ENCODE measurements around the gene ZSCAN31. TPM values are rescaled to one million over a fixed set of nuclear protein-coding genes. Genes with fewer than 3 reads are reported as not detected.

ZSCAN31 gene
- total RNA-seq, 1 donor from 2014 or later: 4.7 TPM

DNA sequence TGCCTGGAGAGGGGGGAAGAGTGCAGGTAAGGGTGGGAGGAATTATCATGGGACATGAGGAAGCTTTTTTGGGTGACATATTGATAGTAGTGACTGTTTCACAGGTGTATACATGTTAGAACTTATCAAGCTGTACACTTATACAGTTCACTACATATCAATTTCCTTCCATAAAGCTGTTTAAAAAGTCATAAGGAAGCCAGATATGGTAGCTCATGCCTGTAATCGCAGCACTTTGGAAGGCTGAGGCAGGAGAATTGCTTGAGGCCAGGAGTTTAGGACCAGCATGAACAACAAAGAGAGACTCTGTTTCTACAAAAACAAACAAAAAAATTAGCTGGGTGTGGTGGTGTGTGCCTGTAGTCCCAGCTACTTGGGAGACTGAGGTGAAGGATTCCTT is 41.9 kb upstream of the ZSCAN31 start:
- H3K9me3 Mint-ChIP-seq (ENCODE audit: low read depth): no peaks in the 10 kb centered on the region
- no peak for DNase-seq (ENCODE audit: low spot score, unreplicated experiment)
- TF ChIP-seq CTCF (IDR thresholded peaks at IDR 0.05; ENCODE audit: unreplicated experiment): no peak
- H3K4me1 Mint-ChIP-seq (ENCODE audit: low read depth): peaks cover 22% of the 10 kb centered on the region
- no peaks in the 10 kb centered on the region for H3K27me3 Mint-ChIP-seq
- peak overlapping the region; percentile 37 for H3K27ac Mint-ChIP-seq
- H3K4me3 Mint-ChIP-seq (ENCODE audit: low read depth): no peak overlapping the region
- peaks cover 30% of the 10 kb centered on the region for H3K36me3 Mint-ChIP-seq (ENCODE audit: insufficient read depth)

DNA sequence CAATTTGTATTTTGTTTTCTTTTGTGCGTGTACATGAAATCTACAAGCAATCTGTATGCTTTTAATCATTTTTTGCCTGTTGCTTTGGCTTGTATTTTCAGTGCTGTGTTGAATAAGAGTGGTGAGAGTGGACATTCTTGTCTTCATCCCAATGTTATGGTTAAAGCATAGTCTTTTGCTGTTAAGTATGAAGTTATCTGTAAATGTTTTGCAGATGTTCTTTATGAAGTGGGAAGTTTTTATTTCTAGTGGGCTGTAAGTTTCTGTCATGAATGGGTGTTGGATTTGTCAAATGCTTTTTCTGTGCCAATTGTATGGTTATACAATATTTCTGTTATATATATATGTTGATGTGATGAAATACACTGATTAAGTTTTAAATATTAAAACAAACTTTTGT is 38.0 kb upstream of the ZSCAN31 start:
- peaks cover 4% of the 10 kb centered on the region for H3K4me1 Mint-ChIP-seq (ENCODE audit: low read depth)

GRCh38 chr6:28371706-28372451 is 35.9 kb upstream of the ZSCAN31 start:
- Mint-ChIP-seq H3K4me3 (ENCODE audit: low read depth) (no peak overlapping the region), H3K9me3 (ENCODE audit: low read depth) (no peaks in the 10 kb centered on the region), H3K36me3 (ENCODE audit: insufficient read depth) (peaks cover 9% of the 10 kb centered on the region), H3K27ac (peak overlapping the region; percentile 64), H3K27me3 (no peaks in the 10 kb centered on the region), H3K4me1 (ENCODE audit: low read depth) (peaks cover 4% of the 10 kb centered on the region)
- no peak for DNase-seq (ENCODE audit: low spot score, unreplicated experiment)
- no peak for TF ChIP-seq CTCF (IDR thresholded peaks at IDR 0.05; ENCODE audit: unreplicated experiment)

More for the DNA sequence above, 38.0 kb upstream of the ZSCAN31 start:
- TF ChIP-seq CTCF (IDR thresholded peaks at IDR 0.05; ENCODE audit: unreplicated experiment): no peak
- H3K36me3 Mint-ChIP-seq (ENCODE audit: insufficient read depth): peaks cover 10% of the 10 kb centered on the region
- H3K4me3 Mint-ChIP-seq (ENCODE audit: low read depth): no peak overlapping the region
- no peaks in the 10 kb centered on the region for H3K9me3 Mint-ChIP-seq (ENCODE audit: low read depth)
- DNase-seq (ENCODE audit: low spot score, unreplicated experiment): no peak
- H3K27me3 Mint-ChIP-seq: no peaks in the 10 kb centered on the region
- no peak overlapping the region for H3K27ac Mint-ChIP-seq

GRCh38 chr6:28371280-28371679 is 35.3 kb upstream of the ZSCAN31 start:
- Mint-ChIP-seq H3K27ac (no peak overlapping the region), H3K4me1 (ENCODE audit: low read depth) (peaks cover 4% of the 10 kb centered on the region), H3K4me3 (ENCODE audit: low read depth) (no peak overlapping the region), H3K36me3 (ENCODE audit: insufficient read depth) (peaks cover 14% of the 10 kb centered on the region), H3K9me3 (ENCODE audit: low read depth) (no peaks in the 10 kb centered on the region), H3K27me3 (no peaks in the 10 kb centered on the region)
- DNase-seq (ENCODE audit: low spot score, unreplicated experiment): no peak
- no peak for TF ChIP-seq CTCF (IDR thresholded peaks at IDR 0.05; ENCODE audit: unreplicated experiment)

GRCh38 chr6:28370440-28370839 is 34.5 kb upstream of the ZSCAN31 start:
- peaks cover 18% of the 10 kb centered on the region for H3K36me3 Mint-ChIP-seq (ENCODE audit: insufficient read depth)
- H3K27ac Mint-ChIP-seq: no peak overlapping the region
- no peak for DNase-seq (ENCODE audit: low spot score, unreplicated experiment)
- H3K4me1 Mint-ChIP-seq (ENCODE audit: low read depth): peaks cover 4% of the 10 kb centered on the region
- TF ChIP-seq CTCF (IDR thresholded peaks at IDR 0.05; ENCODE audit: unreplicated experiment): no peak
- no peak overlapping the region for H3K4me3 Mint-ChIP-seq (ENCODE audit: low read depth)
- no peaks in the 10 kb centered on the region for H3K9me3 Mint-ChIP-seq (ENCODE audit: low read depth)
- H3K27me3 Mint-ChIP-seq: no peaks in the 10 kb centered on the region

Data from progenitor cell of endocrine pancreas (in vitro differentiated cells).